Measurements from ENCODE around the gene CEL. TPM values are rescaled to one million over a fixed set of nuclear protein-coding genes. Genes with fewer than 3 reads are reported as not detected.
"Not testable (repeated sequence)": the region's sequence is repeated elsewhere in the genome, so short reads cannot be mapped to it uniquely, and the experiment has no call there.

CEL gene
- total RNA-seq, 1 experiment from 2014 or later: 3.6 TPM

- H2BK15ac ChIP-seq (ENCODE audit: low read depth, low read length); H3K4me1 ChIP-seq (ENCODE audit: insufficient read depth, low read length); H4K8ac ChIP-seq (replicated peaks; ENCODE audit: insufficient read length, low read depth, low read length); H3K79me1 ChIP-seq (ENCODE audit: insufficient read depth, low read depth, low read length, poor library complexity, severe bottlenecking); H2BK120ac ChIP-seq (ENCODE audit: low read depth, low read length, poor library complexity, severe bottlenecking); H3K27ac Mint-ChIP-seq; H2AK5ac ChIP-seq (ENCODE audit: insufficient read length, low read length); H3K4me1 Mint-ChIP-seq; H3K27me3 ChIP-seq (ENCODE audit: insufficient read depth, low read length); H4K20me1 ChIP-seq (ENCODE audit: control insufficient read depth, insufficient read depth, insufficient read length); DNase-seq; H3K79me2 ChIP-seq (ENCODE audit: insufficient read depth, low read length); H3T11ph ChIP-seq (ENCODE audit: low read length); H3K23ac ChIP-seq (ENCODE audit: insufficient read length, low read depth, low read length); H2AFZ ChIP-seq (ENCODE audit: low read length); H2BK5ac ChIP-seq (ENCODE audit: insufficient read length, low read length); H3K9me3 Mint-ChIP-seq; H3K9me3 ChIP-seq (ENCODE audit: control insufficient read depth, low read depth, low read length); H3K14ac ChIP-seq (ENCODE audit: insufficient read depth, low read length); H3K4me3 Mint-ChIP-seq; H3K9ac ChIP-seq (ENCODE audit: extremely low read depth, insufficient read length, low read length); H3K36me3 Mint-ChIP-seq (ENCODE audit: insufficient read depth in 1 of 3, low read depth in 3 of 3); H3K56ac ChIP-seq (ENCODE audit: insufficient read length, low read depth, low read length); H2BK20ac ChIP-seq (ENCODE audit: low read depth, low read length, poor library complexity, severe bottlenecking); H3K4ac ChIP-seq (ENCODE audit: low read depth, low read length); H4K5ac ChIP-seq (ENCODE audit: insufficient read length, low read depth, low read length); H3K4me2 ChIP-seq (ENCODE audit: insufficient read depth, insufficient read length, low read length); H2BK12ac ChIP-seq (ENCODE audit: insufficient read length, low read depth, low read length); H3K18ac ChIP-seq (ENCODE audit: insufficient read length, low read depth, low read length); H3K27ac ChIP-seq (ENCODE audit: insufficient read length, low read depth, low read length); H3K23me2 ChIP-seq (ENCODE audit: insufficient read length, low read depth, low read length, poor library complexity, severe bottlenecking); H4K91ac ChIP-seq (ENCODE audit: insufficient read length, low read depth, low read length); H3K27me3 Mint-ChIP-seq (ENCODE audit: low read depth): not testable (repeated sequence)
- no CpG with 5 or more reads among the region's 17 CpGs for WGBS (ENCODE audit: extremely low coverage, insufficient read length, low lambda C conversion rate)
These were observed 8.8 kb downstream of the CEL start for GRCh38 chr9:133070500-133070961.

DNA sequence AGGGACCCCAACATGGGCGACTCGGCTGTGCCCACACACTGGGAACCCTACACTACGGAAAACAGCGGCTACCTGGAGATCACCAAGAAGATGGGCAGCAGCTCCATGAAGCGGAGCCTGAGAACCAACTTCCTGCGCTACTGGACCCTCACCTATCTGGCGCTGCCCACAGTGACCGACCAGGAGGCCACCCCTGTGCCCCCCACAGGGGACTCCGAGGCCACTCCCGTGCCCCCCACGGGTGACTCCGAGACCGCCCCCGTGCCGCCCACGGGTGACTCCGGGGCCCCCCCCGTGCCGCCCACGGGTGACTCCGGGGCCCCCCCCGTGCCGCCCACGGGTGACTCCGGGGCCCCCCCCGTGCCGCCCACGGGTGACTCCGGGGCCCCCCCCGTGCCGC is 9.2 kb downstream of the CEL start:
- not testable (repeated sequence) for H3K27ac ChIP-seq (ENCODE audit: insufficient read length, low read depth, low read length); H3K4me3 Mint-ChIP-seq; H3K4me1 ChIP-seq (ENCODE audit: insufficient read depth, low read length); H3K27me3 Mint-ChIP-seq (ENCODE audit: low read depth); H3K27me3 ChIP-seq (ENCODE audit: insufficient read depth, low read length); H3K9me3 Mint-ChIP-seq; H3K4ac ChIP-seq (ENCODE audit: low read depth, low read length); H4K91ac ChIP-seq (ENCODE audit: insufficient read length, low read depth, low read length); H2BK20ac ChIP-seq (ENCODE audit: low read depth, low read length, poor library complexity, severe bottlenecking); H3K4me1 Mint-ChIP-seq; H3K9ac ChIP-seq (ENCODE audit: extremely low read depth, insufficient read length, low read length); H3K36me3 Mint-ChIP-seq (ENCODE audit: insufficient read depth in 1 of 3, low read depth in 3 of 3); H2BK15ac ChIP-seq (ENCODE audit: low read depth, low read length); H2BK5ac ChIP-seq (ENCODE audit: insufficient read length, low read length); H2BK12ac ChIP-seq (ENCODE audit: insufficient read length, low read depth, low read length); H2AFZ ChIP-seq (ENCODE audit: low read length); H4K5ac ChIP-seq (ENCODE audit: insufficient read length, low read depth, low read length); H2AK5ac ChIP-seq (ENCODE audit: insufficient read length, low read length); DNase-seq; H3K79me2 ChIP-seq (ENCODE audit: insufficient read depth, low read length); H3K9me3 ChIP-seq (ENCODE audit: control insufficient read depth, low read depth, low read length); H3K23ac ChIP-seq (ENCODE audit: insufficient read length, low read depth, low read length); H3K79me1 ChIP-seq (ENCODE audit: insufficient read depth, low read depth, low read length, poor library complexity, severe bottlenecking); H3K4me2 ChIP-seq (ENCODE audit: insufficient read depth, insufficient read length, low read length); H4K8ac ChIP-seq (replicated peaks; ENCODE audit: insufficient read length, low read depth, low read length); H3K23me2 ChIP-seq (ENCODE audit: insufficient read length, low read depth, low read length, poor library complexity, severe bottlenecking); H3T11ph ChIP-seq (ENCODE audit: low read length); H3K56ac ChIP-seq (ENCODE audit: insufficient read length, low read depth, low read length); H3K18ac ChIP-seq (ENCODE audit: insufficient read length, low read depth, low read length); H4K20me1 ChIP-seq (ENCODE audit: control insufficient read depth, insufficient read depth, insufficient read length); H3K27ac Mint-ChIP-seq; H3K14ac ChIP-seq (ENCODE audit: insufficient read depth, low read length); H2BK120ac ChIP-seq (ENCODE audit: low read depth, low read length, poor library complexity, severe bottlenecking)
- WGBS (ENCODE audit: extremely low coverage, insufficient read length, low lambda C conversion rate): no CpG with 5 or more reads among the region's 31 CpGs
